Measurements from ENCODE around the gene ARHGAP28. TPM values are rescaled to one million over a fixed set of nuclear protein-coding genes. Genes with fewer than 3 reads are reported as not detected.

Gene ARHGAP28
- total RNA-seq, 1 donor from 2014 or later: not detected

DNA sequence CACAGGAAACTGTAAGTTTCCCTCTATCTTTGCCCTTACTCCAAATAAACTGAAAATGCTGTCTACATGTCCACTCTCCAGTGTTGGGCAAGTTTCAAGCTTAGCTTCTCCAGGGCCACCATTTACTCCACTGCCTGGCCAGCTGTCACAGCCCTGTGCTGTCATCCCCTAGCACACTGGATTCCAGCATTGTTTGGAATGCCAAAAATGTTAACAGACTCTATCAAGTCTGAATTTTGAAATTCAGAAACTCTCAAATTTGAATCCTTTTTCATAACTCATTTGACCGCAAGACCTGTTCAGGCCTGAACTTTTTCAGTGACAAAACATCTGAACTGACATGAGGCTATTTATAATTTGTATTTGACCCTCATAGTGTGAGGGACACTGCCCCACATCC is 5.2 kb upstream of the ARHGAP28 start:
- POLR2A ChIA-PET: no interaction called here

DNA sequence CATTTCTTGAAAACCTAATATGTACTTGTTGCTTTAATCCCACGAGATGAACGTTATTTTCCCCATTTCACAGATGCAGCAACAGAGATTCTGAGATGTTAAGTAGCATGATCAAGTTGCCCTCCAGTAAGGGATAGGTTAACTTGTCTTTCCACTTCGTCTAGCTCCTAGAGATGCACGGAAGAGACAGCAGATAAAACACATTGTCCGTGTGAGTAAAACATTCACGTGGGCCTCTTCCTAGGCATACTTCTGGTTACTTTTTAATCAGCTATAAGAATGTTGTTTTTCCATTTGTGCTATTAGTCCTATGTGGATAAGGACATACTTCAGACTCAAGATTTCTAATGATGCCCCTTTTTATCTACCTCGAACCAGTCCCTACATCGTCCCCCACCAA is 1.2 kb upstream of the ARHGAP28 start:
- TF ChIP-seq, protein P1, sequence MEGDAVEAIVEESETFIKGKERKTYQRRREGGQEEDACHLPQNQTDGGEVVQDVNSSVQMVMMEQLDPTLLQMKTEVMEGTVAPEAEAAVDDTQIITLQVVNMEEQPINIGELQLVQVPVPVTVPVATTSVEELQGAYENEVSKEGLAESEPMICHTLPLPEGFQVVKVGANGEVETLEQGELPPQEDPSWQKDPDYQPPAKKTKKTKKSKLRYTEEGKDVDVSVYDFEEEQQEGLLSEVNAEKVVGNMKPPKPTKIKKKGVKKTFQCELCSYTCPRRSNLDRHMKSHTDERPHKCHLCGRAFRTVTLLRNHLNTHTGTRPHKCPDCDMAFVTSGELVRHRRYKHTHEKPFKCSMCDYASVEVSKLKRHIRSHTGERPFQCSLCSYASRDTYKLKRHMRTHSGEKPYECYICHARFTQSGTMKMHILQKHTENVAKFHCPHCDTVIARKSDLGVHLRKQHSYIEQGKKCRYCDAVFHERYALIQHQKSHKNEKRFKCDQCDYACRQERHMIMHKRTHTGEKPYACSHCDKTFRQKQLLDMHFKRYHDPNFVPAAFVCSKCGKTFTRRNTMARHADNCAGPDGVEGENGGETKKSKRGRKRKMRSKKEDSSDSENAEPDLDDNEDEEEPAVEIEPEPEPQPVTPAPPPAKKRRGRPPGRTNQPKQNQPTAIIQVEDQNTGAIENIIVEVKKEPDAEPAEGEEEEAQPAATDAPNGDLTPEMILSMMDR (IDR thresholded peaks at IDR 0.05): no peak
- H3K4me1 Mint-ChIP-seq: peaks cover 8% of the 10 kb centered on the region
- no peaks in the 10 kb centered on the region for H3K9me3 Mint-ChIP-seq
- no peak overlapping the region for H3K4me3 Mint-ChIP-seq
- no peak for DNase-seq
- intact Hi-C loops (cut with micrococcal nuclease): no loop called here
- POLR2A ChIA-PET: no interaction called here
- no peak for ATAC-seq (ENCODE audit: low read depth)
- no peaks in the 10 kb centered on the region for H3K36me3 Mint-ChIP-seq (ENCODE audit: low read depth)
- CTCF ChIA-PET: no interaction called here
- peaks cover 23% of the 10 kb centered on the region for H3K27me3 Mint-ChIP-seq
- H3K27ac Mint-ChIP-seq: no peak overlapping the region

More for the DNA sequence above, 5.2 kb upstream of the ARHGAP28 start:
- no peaks in the 10 kb centered on the region for H3K36me3 Mint-ChIP-seq (ENCODE audit: low read depth)
- H3K4me1 Mint-ChIP-seq: peaks cover 5% of the 10 kb centered on the region
- TF ChIP-seq, protein P1 (IDR thresholded peaks at IDR 0.05): no peak
- no peak overlapping the region for H3K27ac Mint-ChIP-seq
- ATAC-seq (ENCODE audit: low read depth) (no peak), DNase-seq (no peak)
- CTCF ChIA-PET: no interaction called here
- no peaks in the 10 kb centered on the region for H3K9me3 Mint-ChIP-seq
- peaks cover 13% of the 10 kb centered on the region for H3K27me3 Mint-ChIP-seq
- no peak overlapping the region for H3K4me3 Mint-ChIP-seq
- intact Hi-C loops (cut with micrococcal nuclease): no loop called here

DNA sequence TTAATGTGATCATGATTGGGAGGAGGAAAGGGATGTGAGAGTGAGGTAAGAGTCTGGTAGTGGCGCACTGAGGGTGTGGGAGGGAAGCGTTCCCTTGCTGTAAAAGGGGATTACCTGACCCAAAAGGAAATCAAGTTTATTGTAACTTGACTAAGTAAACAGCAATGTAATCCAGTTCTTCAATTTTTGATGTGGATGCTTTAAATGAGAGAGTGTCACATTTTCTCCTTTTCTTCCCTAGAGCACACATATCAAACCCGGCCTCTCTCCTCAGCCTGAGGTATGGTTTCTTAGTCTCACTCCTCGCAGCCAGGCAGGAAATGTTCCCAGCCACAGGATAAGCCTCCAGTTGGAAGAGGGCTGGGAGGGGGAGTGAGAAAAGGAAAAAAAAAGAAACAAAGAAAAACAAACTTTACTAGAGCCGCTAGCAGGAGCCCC is 688 bp upstream of the ARHGAP28 start:
- no peak for DNase-seq
- Mint-ChIP-seq H3K4me3 (no peak overlapping the region), H3K4me1 (peaks cover 8% of the 10 kb centered on the region), H3K27ac (no peak overlapping the region), H3K9me3 (no peaks in the 10 kb centered on the region), H3K27me3 (peaks cover 23% of the 10 kb centered on the region), H3K36me3 (ENCODE audit: low read depth) (no peaks in the 10 kb centered on the region)
- ChIA-PET POLR2A (no interaction called here), CTCF (no interaction called here)
- TF ChIP-seq, protein P1 (IDR thresholded peaks at IDR 0.05): no peak
- ATAC-seq (ENCODE audit: low read depth): no peak
- intact Hi-C loops (cut with micrococcal nuclease): no loop called here

DNA sequence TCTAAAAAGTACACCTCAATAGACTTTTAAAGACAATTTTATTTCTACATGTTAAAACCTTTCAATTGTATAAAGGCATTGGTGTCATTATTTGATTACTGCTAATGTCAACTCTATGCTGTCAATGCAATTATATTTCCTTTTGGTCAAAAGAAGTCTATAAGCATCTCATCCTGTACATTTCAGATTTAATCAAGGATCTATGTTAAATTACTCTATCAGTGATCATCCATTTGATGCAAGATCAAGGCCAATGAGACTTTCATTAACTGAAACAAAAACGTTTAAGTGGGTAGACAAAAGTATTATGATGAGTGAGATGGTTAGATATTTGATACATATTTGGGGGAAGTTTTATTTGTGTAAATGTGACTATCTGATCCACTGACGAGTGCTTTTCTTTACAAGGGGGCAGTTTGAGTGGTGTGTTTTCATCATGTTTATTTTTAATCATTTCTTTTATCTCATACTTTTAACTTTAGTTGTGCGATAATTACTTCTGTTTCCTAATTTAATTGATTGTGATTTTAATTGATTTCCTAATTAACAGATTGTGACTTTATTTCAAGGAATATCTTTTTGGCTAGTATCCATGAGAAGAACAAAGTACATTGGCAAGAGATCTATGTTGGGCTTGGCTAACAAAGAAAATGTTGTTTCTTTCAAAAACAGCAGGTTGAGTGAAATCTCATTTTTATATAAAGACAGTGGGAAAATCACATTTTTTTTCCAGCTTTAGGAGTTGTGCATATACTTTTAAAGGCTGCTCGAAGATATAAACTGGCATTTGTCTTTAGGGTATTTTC is 1.1 kb downstream of the ARHGAP28 start:
- H3K4me3 Mint-ChIP-seq: no peak overlapping the region
- no peak overlapping the region for H3K27ac Mint-ChIP-seq
- peaks cover 2% of the 10 kb centered on the region for H3K9me3 Mint-ChIP-seq
- peaks cover 23% of the 10 kb centered on the region for H3K27me3 Mint-ChIP-seq
- intact Hi-C loops (cut with micrococcal nuclease): no loop called here
- POLR2A ChIA-PET: no interaction called here
- H3K4me1 Mint-ChIP-seq: peaks cover 8% of the 10 kb centered on the region
- CTCF ChIA-PET: no interaction called here
- TF ChIP-seq, protein P1 (IDR thresholded peaks at IDR 0.05): no peak
- DNase-seq: no peak
- H3K36me3 Mint-ChIP-seq (ENCODE audit: low read depth): no peaks in the 10 kb centered on the region
- ATAC-seq (ENCODE audit: low read depth): no peak

DNA sequence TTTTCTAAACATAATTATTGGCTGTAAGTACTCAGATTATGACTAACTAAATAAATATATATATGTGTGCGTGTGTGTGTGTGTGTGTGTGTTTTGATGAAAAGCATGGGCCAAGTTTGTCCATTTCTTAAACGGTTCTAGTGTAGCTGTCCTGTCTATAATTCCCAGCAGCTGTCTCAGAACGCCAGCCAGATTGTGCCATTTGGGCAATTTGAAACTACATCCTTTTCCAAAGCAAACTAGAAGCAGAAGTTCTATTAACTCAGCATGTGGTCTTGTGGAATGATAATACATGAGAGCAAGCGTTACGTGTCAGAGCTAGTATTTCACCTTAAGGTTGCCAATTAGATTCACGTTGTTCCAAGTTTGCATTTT is 1.7 kb downstream of the ARHGAP28 start:
- no peak overlapping the region for H3K4me3 Mint-ChIP-seq
- ChIA-PET CTCF (no interaction called here), POLR2A (no interaction called here)
- H3K27ac Mint-ChIP-seq: no peak overlapping the region
- no peaks in the 10 kb centered on the region for H3K36me3 Mint-ChIP-seq (ENCODE audit: low read depth)
- DNase-seq (no peak), ATAC-seq (ENCODE audit: low read depth) (no peak)
- intact Hi-C loops (cut with micrococcal nuclease): no loop called here
- H3K4me1 Mint-ChIP-seq: peaks cover 8% of the 10 kb centered on the region
- peaks cover 23% of the 10 kb centered on the region for H3K27me3 Mint-ChIP-seq
- TF ChIP-seq, protein P1 (IDR thresholded peaks at IDR 0.05): no peak
- H3K9me3 Mint-ChIP-seq: peaks cover 2% of the 10 kb centered on the region
